Muscle layer of colon (tissue), 2 donors: Measurements from ENCODE around the gene PRSS27.
A peak's percentile ranks its signal among the peaks of the same experiment; 100 is the strongest.

ENCODE experiments used
- H3K27ac ChIP-seq: one replicate; pipeline ENCODE4 v1.7.0; 2013; ENCODE audit warnings: low read depth, mild to moderate bottlenecking, low read length, moderate library complexity
- H3K27me3 ChIP-seq, 2 donors: one replicate each; pipeline ENCODE4 v1.7.0; 2013; ENCODE audit warnings: low read length in 2 of 2, mild to moderate bottlenecking in 2 of 2; ENCODE audit not compliant: insufficient read depth in 2 of 2, control insufficient read depth in 1 of 2
- H3K36me3 ChIP-seq: one replicate; pipeline ENCODE4 v1.7.0; 2013; ENCODE audit warnings: mild to moderate bottlenecking, low read length; ENCODE audit not compliant: insufficient read depth
- H3K4me1 ChIP-seq: one replicate; pipeline ENCODE4 v1.7.0; 2013; ENCODE audit warnings: mild to moderate bottlenecking, low read length; ENCODE audit not compliant: insufficient read depth
- H3K4me3 ChIP-seq, 2 donors: one replicate each; pipeline ENCODE4 v1.7.0; 2013; ENCODE audit warnings: low read length in 2 of 2, low read depth in 1 of 2, mild to moderate bottlenecking in 1 of 2, moderate library complexity in 1 of 2
- H3K9ac ChIP-seq: one replicate; pipeline ENCODE4 v1.7.0; 2013; ENCODE audit warnings: low read length
- H3K9me3 ChIP-seq: one replicate; pipeline ENCODE4 v1.7.0; 2013; ENCODE audit warnings: mild to moderate bottlenecking, low read length
- donor health status: abdominal sarcoma.
- donor health status: Adenocarcinoma of cecum.

The PRSS27 gene

DNA sequence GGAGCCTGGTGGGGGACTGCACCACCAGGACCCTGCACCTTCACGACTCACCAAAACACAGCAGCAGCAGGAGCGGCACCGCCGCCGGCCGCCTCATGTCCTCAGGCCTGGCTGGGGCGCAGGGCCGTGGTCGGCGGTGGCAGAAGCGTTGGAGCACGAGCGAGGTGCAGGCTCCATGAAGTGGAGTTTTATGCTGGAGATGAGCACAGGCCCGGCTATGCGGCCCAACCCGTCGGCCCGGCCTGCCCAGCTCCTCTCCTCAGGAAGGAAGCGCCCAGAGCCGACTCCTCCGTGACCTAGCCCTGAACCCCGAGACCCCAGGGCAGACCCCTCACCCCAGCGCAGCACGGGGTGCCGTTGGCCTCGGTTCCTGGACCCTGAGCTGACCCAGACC is at the start of gene PRSS27:
PRSS27 (minus strand) TSS at position 161 of the 394 bp plus-strand sequence; CDS start at position 97, 64 bp downstream.
- peaks cover 0 to 8% of the 10 kb centered on the region in 2 donors for H3K27me3 ChIP-seq
- H3K4me1 ChIP-seq = no peaks in the 10 kb centered on the region
- no peak within 1 kb of the TSS for H3K9ac ChIP-seq
- no peaks in the 10 kb centered on the region for H3K9me3 ChIP-seq
- no peaks in the 10 kb centered on the region for H3K36me3 ChIP-seq
- peak within 1 kb of the TSS; percentile 14 to 43 for H3K4me3 ChIP-seq
- H3K27ac ChIP-seq = no peak within 1 kb of the TSS

DNA sequence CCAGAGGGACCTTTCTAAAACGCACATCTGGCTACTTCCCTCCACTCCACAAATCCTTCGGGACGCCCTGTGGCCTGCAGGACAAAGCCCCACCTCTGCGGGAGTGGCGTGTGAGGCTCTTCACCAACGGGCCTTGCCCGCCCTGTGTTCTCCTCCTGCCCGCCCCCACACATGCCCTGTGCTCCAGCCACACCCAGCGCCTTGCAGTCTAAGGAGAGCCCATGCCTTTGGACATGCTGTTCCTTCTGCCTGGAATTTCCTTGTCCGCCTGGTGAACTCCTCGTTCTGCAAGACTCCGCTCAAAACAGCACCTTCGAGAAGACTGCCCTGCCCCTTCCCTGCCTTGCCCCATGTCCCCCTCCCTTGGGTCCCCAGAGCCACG is 49.6 kb upstream of the PRSS27 start:
- Histone ChIP-seq H3K27me3 (no peaks in the 10 kb centered on the region), H3K9me3 (no peaks in the 10 kb centered on the region), H3K36me3 (peaks cover 98% of the 10 kb centered on the region), H3K4me3 (no peak overlapping the region), H3K27ac (no peak overlapping the region), H3K4me1 (peaks cover 7% of the 10 kb centered on the region), H3K9ac (no peak overlapping the region)

DNA sequence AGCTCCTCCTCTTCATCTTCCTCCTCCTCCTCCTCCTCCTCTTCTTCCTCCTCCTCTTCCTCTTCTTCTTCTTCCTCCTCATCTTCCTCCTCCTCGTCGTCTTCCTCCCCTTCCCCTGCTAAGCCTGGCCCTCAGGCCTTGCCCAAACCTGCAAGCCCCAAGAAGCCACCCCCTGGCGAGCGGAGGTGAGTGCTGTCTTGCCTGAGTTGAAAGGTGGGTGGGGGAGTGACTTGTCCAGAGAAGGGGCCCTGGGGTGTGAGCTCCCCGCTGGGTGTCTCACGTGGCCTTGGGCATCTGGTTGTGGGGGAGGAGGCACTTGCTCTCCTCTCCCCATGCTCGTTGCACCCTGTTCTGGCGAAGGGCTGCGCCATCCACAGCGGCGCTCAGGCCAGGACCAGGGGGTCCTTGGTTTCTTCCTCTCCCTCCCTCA is 49.1 kb upstream of the PRSS27 start:
- peaks cover 7% of the 10 kb centered on the region for H3K4me1 ChIP-seq
- H3K9ac ChIP-seq = no peak overlapping the region
- no peak overlapping the region for H3K4me3 ChIP-seq
- no peaks in the 10 kb centered on the region for H3K27me3 ChIP-seq
- no peak overlapping the region for H3K27ac ChIP-seq
- no peaks in the 10 kb centered on the region for H3K9me3 ChIP-seq
- peaks cover 98% of the 10 kb centered on the region for H3K36me3 ChIP-seq

DNA sequence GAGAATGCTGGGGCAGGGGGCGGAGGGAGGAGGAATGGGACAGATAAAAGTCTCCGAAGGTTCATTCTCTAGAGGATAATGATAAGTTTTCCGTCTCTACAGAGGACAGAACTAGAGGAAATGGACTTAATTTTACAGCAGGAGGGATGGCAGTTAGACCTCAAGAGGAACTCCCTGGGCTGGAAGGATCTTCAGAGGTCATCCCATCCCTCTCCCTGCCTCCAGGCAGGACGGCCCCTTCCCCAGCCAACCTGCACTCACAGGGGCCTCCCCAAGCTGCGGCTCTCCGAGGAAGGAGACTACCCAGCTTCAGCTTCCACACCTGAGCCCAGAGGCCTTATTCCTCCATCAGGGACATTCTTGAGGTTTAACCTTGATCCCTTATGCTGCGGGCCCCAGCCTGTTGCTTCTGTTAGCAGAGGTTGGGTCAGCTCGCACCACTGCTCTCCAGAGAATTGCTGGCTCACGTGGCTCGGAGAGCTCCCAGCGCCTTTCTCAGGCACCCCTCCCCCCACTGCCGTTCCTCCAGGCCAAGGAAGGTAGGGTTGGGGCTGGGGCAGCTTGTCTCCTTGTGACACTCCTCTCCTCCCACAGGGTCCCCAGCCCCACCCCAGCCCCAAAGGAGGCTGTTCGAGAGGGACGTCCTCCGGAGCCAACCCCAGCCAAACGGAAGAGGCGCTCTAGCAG is 48.5 kb upstream of the PRSS27 start:
- H3K9me3 ChIP-seq = no peaks in the 10 kb centered on the region
- H3K4me1 ChIP-seq = peaks cover 7% of the 10 kb centered on the region
- no peaks in the 10 kb centered on the region for H3K27me3 ChIP-seq
- H3K4me3 ChIP-seq = no peak overlapping the region
- H3K36me3 ChIP-seq = peaks cover 99% of the 10 kb centered on the region
- H3K27ac ChIP-seq = no peak overlapping the region
- no peak overlapping the region for H3K9ac ChIP-seq

DNA sequence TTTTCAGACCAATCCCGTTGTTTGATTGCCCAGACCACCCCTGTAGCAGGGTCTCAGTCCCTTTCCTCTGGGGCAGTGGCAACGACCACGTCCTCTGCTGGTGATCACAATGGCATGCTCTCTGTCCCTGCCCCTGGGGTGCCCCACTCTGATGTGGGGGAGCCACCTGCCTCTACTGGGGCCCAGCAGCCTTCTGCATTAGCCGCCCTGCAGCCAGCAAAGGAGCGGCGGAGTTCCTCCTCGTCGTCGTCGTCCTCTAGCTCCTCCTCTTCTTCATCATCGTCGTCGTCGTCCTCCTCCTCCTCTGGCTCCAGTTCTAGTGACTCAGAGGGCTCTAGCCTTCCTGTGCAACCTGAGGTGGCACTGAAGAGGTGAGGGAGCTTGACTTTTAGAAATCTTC is 47.9 kb upstream of the PRSS27 start:
- Histone ChIP-seq H3K9ac (no peak overlapping the region), H3K27ac (no peak overlapping the region), H3K4me3 (no peak overlapping the region), H3K36me3 (peaks cover 99% of the 10 kb centered on the region), H3K27me3 (no peaks in the 10 kb centered on the region), H3K9me3 (no peaks in the 10 kb centered on the region), H3K4me1 (peaks cover 7% of the 10 kb centered on the region)

DNA sequence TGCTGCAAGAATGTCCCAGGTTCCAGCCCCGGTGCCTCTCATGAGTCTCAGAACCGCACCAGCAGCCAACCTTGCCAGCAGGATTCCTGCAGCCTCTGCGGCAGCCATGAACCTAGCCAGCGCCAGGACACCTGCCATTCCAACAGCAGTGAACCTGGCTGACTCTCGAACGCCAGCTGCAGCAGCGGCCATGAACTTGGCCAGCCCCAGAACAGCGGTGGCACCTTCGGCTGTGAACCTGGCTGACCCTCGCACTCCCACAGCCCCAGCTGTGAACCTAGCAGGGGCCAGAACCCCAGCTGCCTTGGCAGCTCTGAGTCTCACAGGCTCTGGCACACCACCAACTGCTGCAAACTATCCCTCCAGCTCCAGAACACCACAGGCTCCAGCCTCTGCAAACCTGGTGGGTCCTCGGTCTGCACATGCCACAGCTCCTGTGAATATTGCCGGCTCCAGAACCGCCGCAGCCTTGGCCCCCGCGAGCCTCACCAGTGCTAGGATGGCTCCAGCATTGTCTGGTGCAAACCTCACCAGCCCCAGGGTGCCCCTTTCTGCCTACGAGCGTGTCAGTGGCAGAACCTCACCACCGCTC is 47.2 kb upstream of the PRSS27 start:
- Histone ChIP-seq H3K36me3 (peaks cover 100% of the 10 kb centered on the region), H3K4me3 (no peak overlapping the region), H3K4me1 (peaks cover 7% of the 10 kb centered on the region), H3K27ac (no peak overlapping the region), H3K9me3 (no peaks in the 10 kb centered on the region), H3K9ac (no peak overlapping the region), H3K27me3 (no peaks in the 10 kb centered on the region)

DNA sequence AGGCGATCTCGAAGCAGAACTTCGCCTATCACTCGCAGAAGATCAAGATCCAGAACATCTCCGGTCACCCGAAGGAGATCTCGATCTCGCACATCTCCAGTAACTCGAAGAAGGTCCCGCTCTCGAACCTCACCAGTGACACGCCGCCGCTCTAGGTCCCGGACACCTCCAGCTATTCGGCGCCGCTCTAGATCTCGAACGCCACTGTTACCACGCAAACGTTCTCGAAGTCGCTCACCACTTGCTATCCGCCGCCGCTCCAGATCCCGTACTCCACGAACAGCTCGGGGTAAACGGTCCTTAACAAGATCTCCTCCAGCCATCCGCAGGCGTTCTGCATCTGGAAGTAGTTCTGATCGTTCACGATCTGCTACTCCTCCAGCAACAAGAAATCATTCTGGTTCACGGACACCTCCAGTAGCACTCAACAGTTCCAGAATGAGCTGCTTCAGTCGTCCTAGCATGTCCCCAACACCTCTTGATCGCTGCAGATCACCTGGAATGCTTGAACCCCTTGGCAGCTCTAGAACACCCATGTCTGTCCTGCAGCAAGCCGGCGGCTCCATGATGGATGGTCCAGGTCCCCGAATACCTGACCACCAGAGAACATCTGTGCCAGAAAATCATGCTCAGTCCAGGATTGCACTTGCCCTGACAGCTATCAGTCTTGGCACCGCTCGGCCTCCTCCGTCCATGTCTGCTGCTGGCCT is 46.6 kb upstream of the PRSS27 start:
- no peak overlapping the region for H3K27ac ChIP-seq
- peaks cover 4% of the 10 kb centered on the region for H3K4me1 ChIP-seq
- H3K4me3 ChIP-seq = no peak overlapping the region
- H3K27me3 ChIP-seq = no peaks in the 10 kb centered on the region
- H3K9me3 ChIP-seq = no peaks in the 10 kb centered on the region
- H3K36me3 ChIP-seq = peaks cover 100% of the 10 kb centered on the region
- no peak overlapping the region for H3K9ac ChIP-seq

DNA sequence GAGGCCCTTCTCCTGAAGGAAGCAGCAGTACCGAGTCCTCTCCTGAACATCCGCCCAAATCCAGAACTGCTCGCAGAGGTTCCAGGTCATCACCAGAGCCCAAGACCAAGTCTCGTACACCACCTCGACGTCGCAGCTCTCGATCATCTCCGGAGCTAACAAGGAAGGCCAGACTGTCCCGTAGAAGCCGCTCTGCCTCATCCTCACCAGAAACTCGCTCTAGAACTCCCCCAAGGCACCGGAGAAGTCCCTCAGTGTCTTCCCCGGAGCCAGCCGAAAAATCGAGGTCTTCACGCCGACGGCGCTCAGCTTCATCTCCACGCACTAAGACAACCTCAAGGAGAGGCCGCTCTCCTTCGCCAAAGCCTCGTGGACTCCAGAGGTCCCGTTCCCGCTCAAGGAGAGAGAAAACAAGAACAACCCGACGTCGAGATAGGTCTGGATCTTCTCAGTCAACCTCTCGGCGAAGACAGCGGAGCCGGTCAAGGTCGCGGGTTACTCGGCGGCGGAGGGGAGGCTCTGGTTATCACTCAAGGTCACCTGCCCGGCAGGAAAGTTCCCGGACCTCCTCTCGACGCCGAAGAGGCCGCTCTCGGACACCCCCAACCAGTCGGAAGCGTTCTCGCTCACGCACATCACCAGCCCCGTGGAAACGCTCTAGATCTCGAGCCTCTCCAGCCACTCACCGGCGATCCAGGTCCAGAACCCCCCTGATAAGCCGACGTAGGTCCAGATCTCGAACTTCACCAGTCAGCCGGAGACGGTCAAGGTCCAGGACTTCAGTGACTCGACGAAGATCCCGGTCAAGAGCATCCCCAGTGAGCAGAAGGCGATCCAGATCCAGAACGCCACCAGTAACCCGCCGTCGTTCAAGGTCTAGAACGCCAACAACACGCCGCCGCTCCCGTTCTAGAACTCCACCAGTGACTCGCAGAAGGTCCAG is 45.7 kb upstream of the PRSS27 start:
- Histone ChIP-seq H3K4me3 (no peak overlapping the region), H3K9me3 (no peaks in the 10 kb centered on the region), H3K4me1 (no peaks in the 10 kb centered on the region), H3K36me3 (peaks cover 100% of the 10 kb centered on the region), H3K9ac (no peak overlapping the region), H3K27ac (no peak overlapping the region), H3K27me3 (no peaks in the 10 kb centered on the region)

DNA sequence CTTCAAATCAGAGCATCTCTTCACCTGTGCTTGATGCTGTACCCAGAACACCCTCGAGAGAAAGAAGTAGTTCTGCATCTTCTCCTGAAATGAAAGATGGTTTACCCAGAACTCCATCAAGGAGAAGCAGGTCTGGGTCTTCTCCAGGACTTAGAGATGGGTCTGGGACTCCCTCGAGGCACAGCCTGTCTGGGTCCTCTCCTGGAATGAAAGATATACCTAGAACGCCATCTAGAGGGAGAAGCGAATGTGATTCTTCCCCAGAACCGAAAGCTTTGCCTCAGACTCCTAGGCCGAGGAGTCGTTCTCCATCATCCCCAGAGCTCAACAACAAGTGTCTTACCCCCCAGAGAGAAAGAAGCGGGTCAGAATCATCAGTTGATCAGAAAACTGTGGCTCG is 44.7 kb upstream of the PRSS27 start:
- Histone ChIP-seq H3K36me3 (peaks cover 100% of the 10 kb centered on the region), H3K4me1 (no peaks in the 10 kb centered on the region), H3K27me3 (no peaks in the 10 kb centered on the region), H3K9ac (no peak overlapping the region), H3K27ac (no peak overlapping the region), H3K9me3 (no peaks in the 10 kb centered on the region), H3K4me3 (no peak overlapping the region)

DNA sequence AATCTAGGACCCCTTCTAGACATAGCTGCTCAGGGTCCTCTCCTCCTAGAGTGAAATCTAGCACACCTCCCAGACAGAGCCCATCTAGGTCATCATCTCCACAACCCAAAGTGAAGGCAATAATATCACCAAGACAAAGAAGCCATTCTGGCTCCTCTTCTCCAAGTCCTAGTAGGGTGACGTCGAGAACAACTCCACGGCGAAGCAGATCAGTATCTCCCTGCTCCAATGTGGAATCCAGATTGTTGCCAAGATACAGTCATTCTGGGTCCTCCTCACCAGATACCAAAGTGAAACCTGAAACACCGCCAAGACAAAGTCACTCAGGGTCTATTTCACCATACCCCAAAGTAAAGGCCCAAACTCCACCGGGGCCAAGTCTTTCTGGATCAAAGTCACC is 43.1 kb upstream of the PRSS27 start:
- Histone ChIP-seq H3K27me3 (no peaks in the 10 kb centered on the region), H3K4me3 (no peak overlapping the region), H3K27ac (no peak overlapping the region), H3K4me1 (no peaks in the 10 kb centered on the region), H3K9me3 (no peaks in the 10 kb centered on the region), H3K36me3 (peaks cover 100% of the 10 kb centered on the region), H3K9ac (no peak overlapping the region)

DNA sequence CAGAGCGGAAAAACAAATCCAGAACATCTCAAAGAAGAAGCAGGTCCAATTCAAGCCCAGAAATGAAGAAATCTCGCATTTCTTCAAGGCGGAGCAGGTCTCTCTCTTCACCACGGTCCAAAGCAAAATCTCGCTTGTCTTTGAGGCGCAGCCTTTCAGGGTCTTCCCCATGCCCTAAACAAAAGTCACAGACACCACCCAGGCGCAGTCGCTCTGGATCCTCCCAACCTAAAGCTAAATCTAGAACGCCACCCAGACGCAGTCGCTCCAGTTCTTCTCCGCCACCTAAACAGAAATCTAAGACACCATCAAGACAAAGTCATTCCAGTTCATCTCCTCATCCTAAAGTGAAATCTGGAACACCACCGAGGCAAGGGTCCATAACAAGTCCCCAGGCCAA is 42.7 kb upstream of the PRSS27 start:
- Histone ChIP-seq H3K27me3 (no peaks in the 10 kb centered on the region), H3K4me3 (no peak overlapping the region)

More for the DNA sequence above, 42.7 kb upstream of the PRSS27 start:
- Histone ChIP-seq H3K9me3 (no peaks in the 10 kb centered on the region), H3K9ac (no peak overlapping the region), H3K27ac (no peak overlapping the region), H3K4me1 (no peaks in the 10 kb centered on the region), H3K36me3 (peaks cover 100% of the 10 kb centered on the region)
